HCT116 (cell line): ENCODE data around the gene CHD9NB. TPM values are rescaled to one million over a fixed set of nuclear protein-coding genes. Genes with fewer than 3 reads are reported as not detected.
"Not testable (repeated sequence)": the region's sequence is repeated elsewhere in the genome, so short reads cannot be mapped to it uniquely, and the experiment has no call there.

Experiments
- ATAC-seq: fragments of 200-7000 bp; cut with Tn5 transposase; 2 replicates; pipeline ENCODE4 v1.9.1; 2020; ENCODE audit warnings: mild to moderate bottlenecking, moderate library complexity
- BruUV-seq: library from RNA; stranded (reverse); fragments of 400-500 nt; replicated peaks from 2 replicates; lab custom pipeline; 2021; lab: Mats Ljungman, UMichigan
- CTCF ChIA-PET: fragments of 300-600 bp; sonication (Branson Sonifier 250); formaldehyde crosslinking; loops from one replicate; lab custom pipeline; 2021; ENCODE audit warnings: antibody characterized with exemption; lab: Charles Lee
- POLR2A ChIA-PET: fragments of 300-600, 350-600 bp; sonication (Branson Sonifier 250); formaldehyde crosslinking; loops from one replicate; lab custom pipeline; 2021; ENCODE audit warnings: antibody characterized with exemption; lab: Charles Lee
- RAD21 ChIA-PET, 2 experiments: fragments of 300-600 bp; sonication (Branson Sonifier 250); formaldehyde crosslinking; loops; one replicate each; lab custom pipeline; 2023; ENCODE audit warnings: low total read pairs in 2 of 2; ENCODE audit not compliant: uncharacterized antibody in 2 of 2, unreplicated experiment in 2 of 2, low non-redundant PET in 1 of 2; lab: Charles Lee
- DNase-seq: peaks from one replicate; pipeline ENCODE4 v3.0.0-alpha.2; 2010; ENCODE audit warnings: low read depth, low spot score
- H2AFZ ChIP-seq: fragments of 200-600 bp; shearing (Covaris generic), sonication (generic); 2 replicates; pipeline ENCODE4 v1.6.1; 2017; ENCODE audit warnings: low read depth, mixed run types, mixed read lengths, antibody characterized with exemption, low read length; ENCODE audit not compliant: poor library complexity, severe bottlenecking
- H3K27ac ChIP-seq: 2 replicates; pipeline ENCODE4 v1.5.1; 2012; ENCODE audit warnings: low read depth, low read length
- H3K27me3 ChIP-seq: fragments of 200-600 bp; sonication (generic); 2 replicates; pipeline ENCODE4 v1.6.1; 2016; ENCODE audit warnings: mixed run types, low read length, mixed read lengths; ENCODE audit not compliant: insufficient read depth
- H3K36me3 ChIP-seq, 2 experiments: fragments of 200-500 bp in 1 of 2; fragments of 200-600 bp in 1 of 2; sonication (Bioruptor generic) in 1 of 2; sonication (generic) in 1 of 2; 2 replicates each; pipeline versions ENCODE4 v1.5.1 to v1.6.1; 2014 to 2016; ENCODE audit warnings: low read length in 2 of 2, inconsistent platforms in 1 of 2, mixed read lengths in 1 of 2, mixed run types in 1 of 2; ENCODE audit not compliant: insufficient read depth in 2 of 2, control insufficient read depth in 1 of 2
- H3K4me1 ChIP-seq, 2 experiments: fragments of 200-600 bp in 1 of 2; sonication (generic) in 1 of 2; 2 replicates each; pipeline versions ENCODE4 v1.5.1 to v1.6.1; 2012 to 2017; ENCODE audit warnings: low read length in 2 of 2, inconsistent platforms in 1 of 2, mild to moderate bottlenecking in 1 of 2, mixed read lengths in 1 of 2, mixed run types in 1 of 2, moderate library complexity in 1 of 2; ENCODE audit not compliant: insufficient read depth in 2 of 2, control insufficient read depth in 1 of 2
- H3K4me2 ChIP-seq: fragments of 200-600 bp; sonication (generic); 2 replicates; pipeline ENCODE4 v1.6.1; 2017; ENCODE audit warnings: mixed run types, low read length, mixed read lengths
- H3K4me3 ChIP-seq, 2 experiments: fragments of 200-600 bp in 1 of 2; sonication (generic) in 1 of 2; replicated peaks in 1 of 2; 2 replicates each; pipeline ENCODE4 v1.5.1; 2011 to 2016; ENCODE audit warnings: low read length in 2 of 2, control low read depth in 1 of 2, low read depth in 1 of 2, mild to moderate bottlenecking in 1 of 2, mixed read lengths in 1 of 2, mixed run types in 1 of 2
- H3K79me2 ChIP-seq: fragments of 200-600 bp; sonication (generic); 2 replicates; pipeline ENCODE4 v1.6.1; 2017; ENCODE audit warnings: mild to moderate bottlenecking, mixed run types, low read length, moderate library complexity, mixed read lengths; ENCODE audit not compliant: insufficient read depth
- H3K9ac ChIP-seq: fragments of 200-600 bp; sonication (generic); 2 replicates; pipeline ENCODE4 v1.6.1; 2016; ENCODE audit warnings: low read length, mixed read lengths
- H3K9me2 ChIP-seq: fragments of 200-600 bp; sonication (generic), shearing (Covaris generic); 2 replicates; pipeline ENCODE4 v1.6.1; 2017; ENCODE audit warnings: mixed run types, mild to moderate bottlenecking, moderate library complexity; ENCODE audit not compliant: insufficient read depth
- H3K9me3 ChIP-seq, 2 experiments: fragments of 200-500 bp in 1 of 2; fragments of 200-600 bp in 1 of 2; sonication (Bioruptor generic) in 1 of 2; sonication (generic) in 1 of 2; 2 replicates each; pipeline ENCODE4 v1.6.1; 2014 to 2017; ENCODE audit warnings: low read length in 2 of 2, mixed read lengths in 2 of 2, inconsistent platforms in 1 of 2, low read depth in 1 of 2, mild to moderate bottlenecking in 1 of 2, mixed run types in 1 of 2, moderate library complexity in 1 of 2; ENCODE audit not compliant: control insufficient read depth in 1 of 2, insufficient read depth in 1 of 2
- H4K20me1 ChIP-seq: fragments of 200-600 bp; sonication (generic), shearing (Covaris generic); 2 replicates; pipeline ENCODE4 v1.6.1; 2017; ENCODE audit warnings: mixed run types, mild to moderate bottlenecking, moderate library complexity; ENCODE audit not compliant: insufficient read depth
- EGR1 ChIP-seq: IDR thresholded peaks from 2 replicates; pipeline ENCODE4 v1.6.1; 2012; ENCODE audit warnings: low read depth
- ELF1 ChIP-seq: IDR thresholded peaks from 2 replicates; pipeline ENCODE4 v1.6.1; 2012; ENCODE audit warnings: low read depth, borderline replicate concordance
- SIN3A ChIP-seq: IDR thresholded peaks from 2 replicates; pipeline ENCODE4 v1.6.1; 2012; ENCODE audit warnings: low read depth
- SP1 ChIP-seq: IDR thresholded peaks from 2 replicates; pipeline ENCODE4 v1.6.1; 2012; ENCODE audit warnings: low read depth
- SRF ChIP-seq: IDR thresholded peaks from 2 replicates; pipeline ENCODE4 v1.6.1; 2012; ENCODE audit warnings: low read depth
- YY1 ChIP-seq: IDR thresholded peaks from 2 replicates; pipeline ENCODE4 v1.6.1; 2011; ENCODE audit warnings: low read length, low read depth, moderate library complexity, mild to moderate bottlenecking; ENCODE audit not compliant: insufficient replicate concordance; ENCODE audit errors: extremely low read depth
- ZNF274 ChIP-seq: fragments of 200-500 bp; sonication (Bioruptor generic); IDR thresholded peaks from 2 replicates; pipeline ENCODE4 v1.6.1; 2014; ENCODE audit warnings: mild to moderate bottlenecking, low read depth, low read length, inconsistent platforms
- intact Hi-C: fragments of 100-400 bp; cut with micrococcal nuclease; formaldehyde crosslinking; loops from 2 replicates; pipeline ENCODE4 v1.10.0; 2022
- total RNA-seq: library from RNA; stranded (reverse); gene quantifications from one replicate; pipeline ENCODE4 v1.2.1, GENCODE V29; 2021; ENCODE audit not compliant: unreplicated experiment

Gene CHD9NB
- total RNA-seq, 1 experiment from 2014 or later, result 1.2 TPM

DNA sequence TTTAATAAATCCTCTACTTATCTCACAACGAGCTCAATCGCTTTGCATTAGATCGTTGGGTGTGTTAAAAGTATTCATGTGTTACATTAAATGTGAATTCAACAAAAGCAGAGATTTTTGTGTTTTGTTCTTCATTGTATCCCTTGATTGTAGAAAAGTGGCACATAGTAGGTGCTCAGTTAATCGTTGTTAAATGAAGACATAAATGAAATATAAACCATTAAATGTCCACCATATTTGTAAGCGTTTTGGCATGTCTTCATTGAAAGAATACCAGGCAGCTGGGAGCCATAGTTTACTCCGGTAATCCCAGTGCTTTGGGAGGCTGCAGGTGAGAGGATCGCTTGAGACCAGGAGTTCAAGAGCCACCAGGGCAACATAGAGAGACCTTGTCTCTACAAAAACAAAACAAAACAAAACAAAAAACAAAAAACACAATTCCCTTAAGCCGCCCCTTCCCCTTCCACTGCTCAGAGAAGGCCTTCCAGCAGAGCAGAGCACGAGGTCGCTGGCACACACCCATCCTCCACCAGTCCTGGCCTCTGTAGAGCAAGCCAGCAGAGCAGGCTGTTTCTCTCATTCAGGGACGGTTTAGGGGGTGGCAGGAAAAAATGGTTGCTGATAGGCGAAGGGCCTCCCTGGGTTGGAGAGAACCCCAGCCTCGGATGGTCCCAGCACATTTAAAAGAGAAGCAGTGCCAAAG, 1.4 kb upstream of the CHD9NB start (continued):
- no peak for TF ChIP-seq ZNF274
- TF ChIP-seq SP1, result no peak
- no peak for TF ChIP-seq SIN3A

DNA sequence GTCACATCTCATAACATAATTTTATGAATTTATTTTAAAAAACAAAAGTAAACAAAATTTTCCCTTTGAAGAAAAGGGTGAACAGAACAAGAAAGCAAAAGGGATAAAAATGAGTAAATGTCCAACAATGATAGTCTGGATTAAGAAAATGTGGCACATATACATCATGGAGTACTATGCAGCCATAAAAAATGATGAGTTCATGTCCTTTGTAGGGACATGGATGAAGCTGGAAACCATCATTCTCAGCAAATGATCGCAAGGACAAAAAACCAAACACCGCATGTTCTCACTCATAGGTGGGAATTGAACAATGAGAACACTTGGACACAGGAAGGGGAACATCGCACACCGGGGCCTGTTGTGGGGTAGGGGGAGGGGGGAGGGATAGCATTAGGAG, 1.4 kb downstream of the CHD9NB start:
- H3K9me3 ChIP-seq, H3K4me3 ChIP-seq, H3K27me3 ChIP-seq, RAD21 ChIA-PET, H4K20me1 ChIP-seq, DNase-seq, ATAC-seq, H3K9me2 ChIP-seq, CTCF ChIA-PET, POLR2A ChIA-PET, H3K27ac ChIP-seq, H3K36me3 ChIP-seq, H2AFZ ChIP-seq, H3K9ac ChIP-seq, BruUV-seq, H3K4me2 ChIP-seq: not testable (repeated sequence)
- intact Hi-C loops, result loop anchor here (5.0 kb wide), 1 partner anchor 451 kb away; the partner anchor contains the start of gene AKTIP
- peaks cover 14% of the 10 kb centered on the region for H3K79me2 ChIP-seq
- H3K4me1 ChIP-seq, result peaks cover 10 to 39% of the 10 kb centered on the region in 2 experiments

DNA sequence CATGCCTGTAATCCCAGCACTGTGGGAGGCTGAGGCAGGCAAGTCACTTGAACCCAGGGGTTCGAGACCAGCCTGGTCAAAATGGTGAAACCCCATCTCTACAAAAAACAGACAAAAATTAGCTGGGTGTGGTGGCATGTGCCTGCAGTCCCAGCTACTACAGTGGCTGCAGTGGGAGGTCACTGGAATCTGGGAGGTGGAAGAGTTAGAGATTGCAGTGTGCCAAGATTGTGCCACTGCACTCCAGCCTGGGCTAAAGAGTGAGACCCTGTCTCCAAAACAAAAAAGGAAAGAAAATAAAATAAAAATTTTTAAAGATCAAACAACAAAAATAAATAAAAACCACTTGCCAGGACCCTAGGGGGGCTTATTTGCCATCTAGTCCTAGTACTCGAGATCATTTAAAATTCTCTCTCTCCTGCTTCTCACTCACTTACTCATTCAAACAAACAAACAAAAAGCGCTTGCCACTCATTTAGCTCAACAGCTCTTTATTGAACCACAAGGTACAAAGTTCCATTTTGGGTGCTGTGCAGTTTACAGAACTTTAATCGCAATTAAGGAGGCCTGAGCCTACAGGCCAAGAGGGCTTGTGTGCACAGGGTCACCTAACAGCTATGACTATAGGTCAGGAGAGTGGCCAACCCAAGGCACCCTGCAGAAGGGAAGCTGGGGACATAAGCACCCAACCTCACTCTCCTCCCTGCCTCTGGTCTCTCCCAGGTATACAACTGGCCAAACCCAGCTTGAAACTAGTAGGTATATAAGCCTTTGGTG, 4.4 kb downstream of the CHD9NB start:
- H3K27me3 ChIP-seq, result no peaks in the 10 kb centered on the region
- no peak overlapping the region for H3K27ac ChIP-seq
- H3K9me2 ChIP-seq, result no peaks in the 10 kb centered on the region
- no peaks in the 10 kb centered on the region for H3K9me3 ChIP-seq
- no TSS peak for BruUV-seq
- no peak for DNase-seq
- H3K4me1 ChIP-seq, result peaks cover 3 to 16% of the 10 kb centered on the region in 2 experiments; a peak in 3 of 4 replicates
- ChIA-PET RAD21 (no interaction called here), CTCF (no interaction called here), POLR2A (no interaction called here)
- ATAC-seq, result no peak
- H3K79me2 ChIP-seq, result no peaks in the 10 kb centered on the region
- H3K4me3 ChIP-seq, result no peak overlapping the region
- H4K20me1 ChIP-seq, result no peaks in the 10 kb centered on the region
- intact Hi-C loops, result no loop called here
- H3K36me3 ChIP-seq, result no peaks in the 10 kb centered on the region; a peak in 1 of 4 replicates
- no peak overlapping the region for H3K9ac ChIP-seq
- TF ChIP-seq SRF, result no peak
- TF ChIP-seq EGR1, result no peak
- no peak for TF ChIP-seq ELF1
- no peak for TF ChIP-seq YY1
- H2AFZ ChIP-seq, result no peak overlapping the region
- H3K4me2 ChIP-seq, result no peak overlapping the region

DNA sequence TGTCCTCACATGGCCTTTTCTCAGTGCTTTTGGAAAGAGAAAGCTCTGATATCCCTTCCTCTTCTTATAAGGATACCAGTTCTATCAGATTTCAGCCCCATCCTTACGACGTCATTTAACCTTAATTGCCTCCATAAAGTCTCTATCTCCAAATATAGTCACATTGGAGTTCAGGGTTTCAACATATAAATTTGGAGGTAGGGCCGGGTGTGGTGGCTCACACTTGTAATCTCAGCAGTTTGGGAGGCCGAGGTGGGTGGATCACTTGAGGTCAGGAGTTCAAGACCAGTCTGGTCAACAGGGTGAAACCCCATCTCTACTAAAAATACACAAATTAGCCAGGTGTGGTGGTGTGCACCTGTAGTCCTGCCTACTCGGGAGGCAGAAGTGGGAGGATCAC, 5.2 kb downstream of the CHD9NB start:
- H2AFZ ChIP-seq, ATAC-seq, H3K9ac ChIP-seq, H3K4me2 ChIP-seq, H3K27ac ChIP-seq, H3K27me3 ChIP-seq, H3K79me2 ChIP-seq, H3K4me1 ChIP-seq, H3K4me3 ChIP-seq, BruUV-seq, intact Hi-C loops, H3K9me3 ChIP-seq, POLR2A ChIA-PET, H3K9me2 ChIP-seq, DNase-seq, CTCF ChIA-PET, H4K20me1 ChIP-seq, RAD21 ChIA-PET, H3K36me3 ChIP-seq: not testable (repeated sequence)
